ENCODE results near the gene GPR89B.
"Not testable (repeated sequence)": the region's sequence is repeated elsewhere in the genome, so short reads cannot be mapped to it uniquely, and the experiment has no call there.

The GPR89B gene

GRCh38 chr1:148037850-148038461 lies 109.7 kb downstream of the GPR89B start:
- DNase-seq: not testable (repeated sequence)

- DNase-seq: peak; percentile 80
These were observed 110.5 kb downstream of the GPR89B start for GRCh38 chr1:148038462-148039333.

Measured in CD4-positive, alpha-beta T cell treated with Interferon gamma for 1 hour (primary cell).